ENCODE results near the gene SMIM13.

Gene SMIM13

DNA sequence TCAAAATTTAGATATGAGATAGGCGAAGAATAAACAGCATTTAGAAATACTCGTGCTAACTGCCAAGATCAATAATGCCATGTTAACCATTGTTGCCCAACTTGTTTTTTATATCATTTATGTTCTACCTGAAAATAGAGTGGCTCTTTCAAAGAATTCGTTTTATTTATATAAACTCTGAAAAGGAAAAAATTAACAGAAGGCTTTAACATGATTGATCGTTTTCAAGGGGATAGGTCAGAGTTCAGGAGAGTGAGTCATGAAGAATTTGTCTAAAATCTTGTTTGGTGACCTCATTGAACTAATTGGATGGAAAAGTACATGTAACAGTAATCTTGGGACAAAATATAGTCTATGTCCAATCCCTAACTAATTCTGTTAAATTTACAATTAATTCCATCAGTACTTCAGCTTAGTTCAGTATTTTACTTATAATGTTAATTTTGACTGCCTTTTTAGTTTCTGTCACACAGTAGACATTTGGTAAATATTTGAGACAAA lies 38.5 kb upstream of the SMIM13 start:
- no peak for TF ChIP-seq CTCF (IDR thresholded peaks at IDR 0.05; ENCODE audit: low read depth, low read length)
- no peak overlapping the region for H3K4me3 ChIP-seq (ENCODE audit: low read depth, low read length)

- H3K4me3 ChIP-seq (ENCODE audit: low read depth, low read length): no peak overlapping the region
- TF ChIP-seq CTCF (IDR thresholded peaks at IDR 0.05; ENCODE audit: low read depth, low read length): no peak
Observed at GRCh38 chr6:11056871-11057270, 36.8 kb upstream of the SMIM13 start.

GRCh38 chr6:11058406-11058805 lies 35.2 kb upstream of the SMIM13 start:
- H3K4me3 ChIP-seq (ENCODE audit: low read depth, low read length): no peak overlapping the region
- TF ChIP-seq CTCF (IDR thresholded peaks at IDR 0.05; ENCODE audit: low read depth, low read length): no peak

GRCh38 chr6:11062083-11062482 lies 31.6 kb upstream of the SMIM13 start:
- no peak overlapping the region for H3K4me3 ChIP-seq (ENCODE audit: low read depth, low read length)
- TF ChIP-seq CTCF (IDR thresholded peaks at IDR 0.05; ENCODE audit: low read depth, low read length): no peak

DNA sequence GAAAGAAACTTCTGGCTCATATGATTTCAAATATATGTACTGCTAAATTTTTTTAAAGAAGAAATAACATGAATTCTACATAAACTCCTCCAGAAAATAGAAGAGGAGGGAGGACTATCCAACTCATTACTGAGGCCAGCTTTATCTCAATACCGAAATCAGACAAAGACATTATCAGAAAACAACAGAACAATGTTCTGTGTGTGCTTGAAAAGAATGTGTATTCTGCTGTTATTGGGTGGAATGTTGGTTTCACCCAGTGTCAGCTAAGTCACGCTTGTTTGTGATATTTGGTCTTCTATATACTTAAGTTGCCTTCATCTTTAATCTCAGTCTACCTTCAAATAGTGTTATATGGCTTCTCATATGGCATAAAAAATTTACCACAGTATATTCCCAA lies 30.9 kb upstream of the SMIM13 start:
- no peak for TF ChIP-seq CTCF (IDR thresholded peaks at IDR 0.05; ENCODE audit: low read depth, low read length)
- H3K4me3 ChIP-seq (ENCODE audit: low read depth, low read length): no peak overlapping the region

GRCh38 chr6:11064836-11065235 lies 28.8 kb upstream of the SMIM13 start:
- TF ChIP-seq CTCF (IDR thresholded peaks at IDR 0.05; ENCODE audit: low read depth, low read length): no peak
- H3K4me3 ChIP-seq (ENCODE audit: low read depth, low read length): no peak overlapping the region

DNA sequence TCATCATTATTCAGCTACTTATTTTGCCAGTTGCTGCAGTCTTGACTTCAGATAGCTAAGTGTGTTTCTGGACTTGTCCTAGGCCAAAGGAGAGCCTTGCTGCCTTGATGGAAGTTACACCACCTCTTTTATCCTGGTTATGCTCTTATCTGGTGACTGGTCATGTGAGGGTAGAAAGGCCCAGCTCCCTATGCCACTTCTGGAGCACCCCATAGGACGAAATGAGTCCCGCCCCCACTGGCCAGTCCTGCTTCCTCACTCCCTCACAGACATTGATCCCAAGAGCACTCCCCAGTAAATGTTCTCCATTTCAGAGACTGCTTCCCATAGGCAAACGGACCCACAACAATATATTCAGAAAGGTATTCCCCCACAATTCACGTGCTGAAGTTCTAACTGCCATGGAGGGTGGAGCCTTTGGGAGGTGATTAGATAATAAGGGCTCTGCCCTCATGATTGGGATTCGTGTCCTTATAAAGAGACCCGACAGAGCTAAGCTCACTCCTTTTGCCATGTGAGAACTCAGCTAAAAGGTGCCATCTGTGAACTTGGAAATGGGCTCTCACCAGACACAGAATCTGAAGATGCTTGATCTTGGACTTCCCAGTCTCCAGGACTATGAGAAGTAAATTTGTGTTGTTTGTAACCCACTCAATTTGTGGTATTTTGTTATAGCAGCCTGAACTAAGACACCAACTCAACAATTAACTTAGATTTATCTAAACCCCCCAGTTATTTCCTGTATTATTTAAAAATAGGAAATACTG lies 28.0 kb upstream of the SMIM13 start:
- no peak for TF ChIP-seq CTCF (IDR thresholded peaks at IDR 0.05; ENCODE audit: low read depth, low read length)
- H3K4me3 ChIP-seq (ENCODE audit: low read depth, low read length): no peak overlapping the region

Measured in WI38 (cell line).